ENCODE data around the gene MS4A4A. TPM values are rescaled to one million over a fixed set of nuclear protein-coding genes. Genes with fewer than 3 reads are reported as not detected.
A peak's percentile ranks its signal among the peaks of the same experiment; 100 is the strongest.

MS4A4A gene
- total and polyA plus RNA-seq, 3 donors from 2014 or later = 2.0 to 11.4 (median 11.0) TPM

DNA sequence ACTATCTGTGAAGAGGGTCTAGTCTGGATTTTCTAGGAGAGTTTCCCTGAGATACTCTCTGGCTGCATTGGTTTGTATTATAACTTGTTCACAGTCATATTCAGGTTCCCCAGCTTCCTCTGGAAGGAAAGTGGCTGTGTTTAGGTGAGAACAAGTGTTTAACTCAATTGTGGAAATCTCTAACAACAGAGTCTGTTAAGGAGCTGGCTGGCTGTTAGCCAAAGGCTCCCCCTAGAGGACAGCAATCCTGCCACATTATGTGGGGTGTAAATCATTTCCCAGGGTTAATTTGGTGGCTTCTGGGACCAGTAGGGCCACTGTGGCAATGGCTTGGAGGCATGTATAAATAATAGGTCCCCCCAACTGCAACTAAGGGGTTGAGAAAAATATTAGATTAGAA is 65.0 kb downstream of the MS4A4A start:
- Histone ChIP-seq H3K27me3 (no peaks in the 10 kb centered on the region), H3K27ac (no peak overlapping the region), H3K9me3 (no peaks in the 10 kb centered on the region), H3K4me1 (no peaks in the 10 kb centered on the region), H3K36me3 (ENCODE audit: low read depth, missing control alignments) (no peaks in the 10 kb centered on the region), H3K4me3 (no peak overlapping the region)
- intact Hi-C loops (cut with DNase I; ENCODE audit: low total_unique reads) = no loop called here
- TF ChIP-seq POLR2A (IDR thresholded peaks at IDR 0.05) = no peak
- TF ChIP-seq, protein P1, sequence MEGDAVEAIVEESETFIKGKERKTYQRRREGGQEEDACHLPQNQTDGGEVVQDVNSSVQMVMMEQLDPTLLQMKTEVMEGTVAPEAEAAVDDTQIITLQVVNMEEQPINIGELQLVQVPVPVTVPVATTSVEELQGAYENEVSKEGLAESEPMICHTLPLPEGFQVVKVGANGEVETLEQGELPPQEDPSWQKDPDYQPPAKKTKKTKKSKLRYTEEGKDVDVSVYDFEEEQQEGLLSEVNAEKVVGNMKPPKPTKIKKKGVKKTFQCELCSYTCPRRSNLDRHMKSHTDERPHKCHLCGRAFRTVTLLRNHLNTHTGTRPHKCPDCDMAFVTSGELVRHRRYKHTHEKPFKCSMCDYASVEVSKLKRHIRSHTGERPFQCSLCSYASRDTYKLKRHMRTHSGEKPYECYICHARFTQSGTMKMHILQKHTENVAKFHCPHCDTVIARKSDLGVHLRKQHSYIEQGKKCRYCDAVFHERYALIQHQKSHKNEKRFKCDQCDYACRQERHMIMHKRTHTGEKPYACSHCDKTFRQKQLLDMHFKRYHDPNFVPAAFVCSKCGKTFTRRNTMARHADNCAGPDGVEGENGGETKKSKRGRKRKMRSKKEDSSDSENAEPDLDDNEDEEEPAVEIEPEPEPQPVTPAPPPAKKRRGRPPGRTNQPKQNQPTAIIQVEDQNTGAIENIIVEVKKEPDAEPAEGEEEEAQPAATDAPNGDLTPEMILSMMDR (IDR thresholded peaks at IDR 0.05) = peak in 1 of 3 experiments; percentile 34
- DNase-seq = peak; percentile 47

- H3K4me3 ChIP-seq = no peak overlapping the region
- H3K4me1 ChIP-seq = no peaks in the 10 kb centered on the region
- H3K27me3 ChIP-seq = no peaks in the 10 kb centered on the region
- no peak for DNase-seq
- WGBS, 2 donors = 89 to 93% methylated on average over 2 of the region's 2 CpGs
- no peak overlapping the region for H3K27ac ChIP-seq
- no peaks in the 10 kb centered on the region for H3K36me3 ChIP-seq (ENCODE audit: low read depth, missing control alignments)
- H3K9me3 ChIP-seq = no peaks in the 10 kb centered on the region
- intact Hi-C loops (cut with DNase I; ENCODE audit: low total_unique reads) = no loop called here
- TF ChIP-seq POLR2A (IDR thresholded peaks at IDR 0.05) = no peak
- TF ChIP-seq, protein P1 (IDR thresholded peaks at IDR 0.05) = no peak
Measured at GRCh38 chr11:60347084-60347797, 66.8 kb downstream of the MS4A4A start.

GRCh38 chr11:60348116-60348515 is 67.7 kb downstream of the MS4A4A start:
- intact Hi-C loops (cut with DNase I; ENCODE audit: low total_unique reads) = no loop called here
- Histone ChIP-seq H3K9me3 (no peaks in the 10 kb centered on the region), H3K27ac (no peak overlapping the region), H3K36me3 (ENCODE audit: low read depth, missing control alignments) (no peaks in the 10 kb centered on the region), H3K4me3 (no peak overlapping the region), H3K4me1 (no peaks in the 10 kb centered on the region), H3K27me3 (no peaks in the 10 kb centered on the region)
- TF ChIP-seq POLR2A (IDR thresholded peaks at IDR 0.05) = no peak
- TF ChIP-seq, protein P1 (IDR thresholded peaks at IDR 0.05) = no peak
- WGBS, 2 donors = 73 to 76% methylated on average over 2 of the region's 2 CpGs
- no peak for DNase-seq

GRCh38 chr11:60349990-60350389 is 69.5 kb downstream of the MS4A4A start:
- Histone ChIP-seq H3K27ac (no peak overlapping the region), H3K27me3 (no peaks in the 10 kb centered on the region), H3K4me1 (no peaks in the 10 kb centered on the region), H3K36me3 (ENCODE audit: low read depth, missing control alignments) (no peaks in the 10 kb centered on the region), H3K9me3 (no peaks in the 10 kb centered on the region), H3K4me3 (no peak overlapping the region)
- no peak for DNase-seq
- TF ChIP-seq, protein P1 (IDR thresholded peaks at IDR 0.05) = no peak
- no peak for TF ChIP-seq POLR2A (IDR thresholded peaks at IDR 0.05)
- intact Hi-C loops (cut with DNase I; ENCODE audit: low total_unique reads) = no loop called here
- WGBS, 2 donors = 76 to 84% methylated on average over 1 of the region's 1 CpG

- intact Hi-C loops (cut with DNase I; ENCODE audit: low total_unique reads) = no loop called here
- no peak for TF ChIP-seq POLR2A (IDR thresholded peaks at IDR 0.05)
- TF ChIP-seq, protein P1 (IDR thresholded peaks at IDR 0.05) = no peak
- no peak for DNase-seq
- H3K9me3 ChIP-seq = no peaks in the 10 kb centered on the region
- H3K4me1 ChIP-seq = no peaks in the 10 kb centered on the region
- WGBS, 2 donors = 46 to 56% methylated on average over 2 of the region's 2 CpGs
- no peak overlapping the region for H3K4me3 ChIP-seq
- H3K36me3 ChIP-seq (ENCODE audit: low read depth, missing control alignments) = no peaks in the 10 kb centered on the region
- no peak overlapping the region for H3K27ac ChIP-seq
- H3K27me3 ChIP-seq = no peaks in the 10 kb centered on the region
Measured at GRCh38 chr11:60357771-60358170, 77.3 kb downstream of the MS4A4A start.

Data from testis (tissue), 3 donors.